ENCODE measurements around the gene RIMKLB.

The RIMKLB gene

GRCh38 chr12:8821591-8821990 is 123.8 kb downstream of the RIMKLB start:
- DNase-seq, result no peak

- DNase-seq, result peak; percentile 66
Measured at GRCh38 chr12:8822298-8822697, 124.5 kb downstream of the RIMKLB start, which contains the start of gene A2ML1. A2ML1 (plus strand) TSS chr12:8822621; CDS start chr12:8822652, 31 bp downstream.

- peak; percentile 85 for DNase-seq
Measured at GRCh38 chr12:8823565-8824300, 125.9 kb downstream of the RIMKLB start.

GRCh38 chr12:8827551-8828256 is 129.9 kb downstream of the RIMKLB start:
- peak; percentile 76 for DNase-seq

GRCh38 chr12:8828257-8829124 is 130.7 kb downstream of the RIMKLB start:
- DNase-seq, result peak; percentile 88

GRCh38 chr12:8829125-8829518 is 131.3 kb downstream of the RIMKLB start:
- DNase-seq, result peak; percentile 73

GRCh38 chr12:8829621-8830020 is 131.8 kb downstream of the RIMKLB start:
- no peak for DNase-seq

GRCh38 chr12:8831116-8831515 is 133.3 kb downstream of the RIMKLB start:
- DNase-seq, result peak; percentile 79

GRCh38 chr12:8832500-8832899 is 134.7 kb downstream of the RIMKLB start:
- no peak for DNase-seq

Measured in islet precursor cell (in vitro differentiated cells).